UCSD-AML1 (cell line): Measurements from ENCODE around the gene PPP1R3F.
"Not testable (repeated sequence)": the region's sequence is repeated elsewhere in the genome, so short reads cannot be mapped to it uniquely, and the experiment has no call there.

Source experiments
- DNase-seq: peaks from one replicate; lab custom pipeline; 2025; ENCODE audit not compliant: unreplicated experiment; lab: John Stamatoyannopoulos, UW

PPP1R3F gene

DNA sequence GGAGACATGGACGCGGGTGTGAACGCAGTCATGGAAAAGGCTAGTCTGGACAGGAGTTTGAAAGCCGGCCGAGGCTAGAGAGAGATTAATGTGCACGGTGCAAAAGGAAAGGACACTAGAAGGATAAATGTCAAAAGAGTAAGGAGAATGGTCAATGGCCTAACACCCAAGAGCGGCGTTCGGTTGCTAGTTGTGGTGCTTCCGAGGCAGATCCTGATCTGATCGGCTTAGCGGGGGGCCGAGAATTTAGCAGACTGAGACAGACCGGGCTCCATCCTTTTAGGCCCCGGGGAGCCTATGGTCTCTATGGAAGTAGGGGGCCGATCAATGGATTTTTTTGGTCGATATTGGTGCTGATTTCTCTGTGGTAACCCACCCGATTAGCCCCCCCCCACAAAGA lies 40.8 kb downstream of the PPP1R3F start:
- no peak for DNase-seq

- DNase-seq = no peak
These were observed 42.6 kb downstream of the PPP1R3F start for GRCh38 chrX:49312176-49312575.

DNA sequence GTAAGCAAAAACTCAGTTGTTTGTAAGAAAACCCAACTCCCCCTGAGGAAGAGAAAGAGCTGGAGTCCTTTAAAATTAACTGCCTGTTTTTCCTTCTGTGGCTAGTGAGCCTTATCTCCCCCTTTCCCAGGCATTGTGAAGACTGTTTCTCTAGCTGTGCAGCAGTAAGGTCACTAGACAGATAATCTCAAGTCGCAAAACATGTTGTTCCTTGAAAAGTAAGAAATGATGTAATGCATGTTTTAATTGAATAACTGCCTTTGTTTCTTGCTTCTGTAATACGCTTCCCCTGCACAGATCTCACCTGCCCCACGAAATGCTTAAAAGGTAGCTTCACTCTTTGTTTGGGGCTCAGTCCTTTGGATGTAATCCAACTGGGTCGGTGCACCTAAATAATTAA lies 46.5 kb downstream of the PPP1R3F start:
- no peak for DNase-seq

GRCh38 chrX:49321737-49322136 lies 52.1 kb downstream of the PPP1R3F start, which contains the start of gene GAGE12J:
Gene GAGE12J (plus strand): TSS chrX:49322037. CDS start chrX:49323194, 1,157 bp downstream.
- not testable (repeated sequence) for DNase-seq

- DNase-seq = not testable (repeated sequence)
These were observed 52.7 kb downstream of the PPP1R3F start for GRCh38 chrX:49322266-49322665.

DNA sequence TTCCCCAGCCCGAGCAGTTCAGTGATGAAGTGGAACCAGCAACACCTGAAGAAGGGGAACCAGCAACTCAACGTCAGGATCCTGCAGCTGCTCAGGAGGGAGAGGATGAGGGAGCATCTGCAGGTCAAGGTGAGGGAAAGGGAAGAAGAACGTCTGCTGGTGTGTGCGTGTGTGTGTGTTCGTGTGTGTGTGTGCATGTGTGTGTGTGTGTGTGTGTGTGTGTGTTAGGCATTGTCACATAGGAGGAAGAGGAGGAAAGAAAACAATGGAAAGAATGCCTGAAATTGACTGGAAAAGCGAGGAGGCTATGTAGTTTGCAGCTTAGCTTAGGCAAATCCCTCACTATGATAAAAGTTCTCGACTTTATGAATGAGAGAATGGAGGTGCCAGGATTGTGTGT lies 54.1 kb downstream of the PPP1R3F start:
- DNase-seq = not testable (repeated sequence)

DNA sequence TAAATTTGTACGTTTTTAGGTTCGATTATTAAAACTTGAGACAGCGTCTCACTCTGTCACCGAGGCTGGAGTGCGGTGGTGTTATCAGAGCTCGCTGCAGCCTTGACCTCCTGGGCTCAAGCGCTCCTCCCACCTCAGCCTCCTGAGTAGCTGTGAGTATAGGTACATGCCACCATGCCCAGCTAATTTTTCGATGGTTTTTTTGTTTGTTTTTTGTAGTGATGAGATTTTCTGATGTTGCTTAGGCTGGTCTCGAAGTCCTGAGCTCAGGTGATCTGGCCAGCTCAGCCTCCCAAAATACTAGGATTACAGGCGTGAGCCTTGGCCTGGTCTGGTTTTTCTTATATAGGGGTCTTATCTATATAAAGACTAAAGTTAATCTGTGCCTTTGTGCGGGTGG lies 60.8 kb downstream of the PPP1R3F start:
- not testable (repeated sequence) for DNase-seq

DNA sequence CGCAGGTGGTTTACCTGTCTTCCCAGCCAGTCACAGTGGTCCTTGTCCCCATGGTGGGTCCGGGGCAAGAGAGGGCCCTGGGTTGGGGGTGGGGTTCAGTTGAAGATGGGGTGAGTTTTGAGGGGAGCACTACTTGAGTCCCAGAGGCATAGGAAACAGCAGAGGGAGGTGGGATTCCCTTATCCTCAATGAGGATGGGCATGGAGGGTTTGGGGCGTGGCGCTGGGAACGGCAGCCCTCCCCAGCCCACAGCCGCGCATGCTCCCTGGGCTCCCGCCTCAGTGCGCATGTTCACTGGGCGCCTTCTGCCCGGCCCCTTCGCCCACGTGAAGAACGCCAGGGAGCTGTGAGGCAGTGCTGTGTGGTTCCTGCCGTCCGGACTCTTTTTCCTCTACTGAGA lies 61.7 kb downstream of the PPP1R3F start, which contains the start of gene GAGE13:
Gene GAGE13 (plus strand): TSS at position 301 of the 400 bp plus-strand sequence. CDS start 1,156 bp downstream, outside the sequence.
- not testable (repeated sequence) for DNase-seq

DNA sequence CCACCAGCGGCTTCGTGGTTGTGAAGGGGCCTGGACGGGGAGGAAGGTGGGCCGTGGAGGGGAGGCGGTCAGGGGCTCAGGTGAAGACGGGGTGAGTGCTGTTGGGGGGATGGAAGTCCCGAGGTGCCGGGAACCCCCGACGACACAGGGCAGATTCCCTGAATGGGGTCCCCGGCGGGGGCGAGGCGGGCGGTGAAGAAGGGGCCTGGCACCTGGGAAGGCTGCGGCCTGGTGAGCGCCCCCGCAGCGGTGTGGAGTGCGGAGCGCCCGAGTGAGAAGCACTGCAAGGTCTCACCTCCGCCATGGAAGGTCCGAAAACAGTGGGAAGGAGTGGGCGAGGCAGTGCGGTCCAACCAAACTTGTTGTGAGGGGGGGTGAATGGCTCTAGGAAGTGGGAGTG lies 62.2 kb downstream of the PPP1R3F start:
- not testable (repeated sequence) for DNase-seq
